Coronary artery (tissue), 2 donors: ENCODE data around the gene ZNF492.

Experiments
- DNase-seq: peaks from one replicate; pipeline ENCODE4 v3.0.0-alpha.2; 2017; ENCODE audit warnings: low spot score
- H3K27ac ChIP-seq, 2 donors: fragments of 200-600 bp; sonication (generic); one replicate each; pipeline ENCODE4 v1.5.1; 2016 to 2019
- H3K4me3 ChIP-seq: fragments of 200-600 bp; sonication (generic); 2 replicates; pipeline ENCODE4 v1.5.1; 2016; ENCODE audit warnings: mild to moderate bottlenecking, moderate library complexity
- CTCF ChIP-seq: fragments of 200-600 bp; sonication (generic); IDR thresholded peaks from one replicate; pipeline ENCODE4 v1.5.1; 2019; ENCODE audit warnings: antibody characterized with exemption

The ZNF492 gene

GRCh38 chr19:22603518-22604440, 30.3 kb upstream of the ZNF492 start:
- no peak for TF ChIP-seq CTCF
- no peak overlapping the region for H3K4me3 ChIP-seq
- DNase-seq: no peak
- H3K27ac ChIP-seq: no peak overlapping the region

GRCh38 chr19:22604571-22605274, 29.4 kb upstream of the ZNF492 start:
- H3K27ac ChIP-seq: no peak overlapping the region
- DNase-seq: peak; percentile 64
- TF ChIP-seq CTCF: no peak
- H3K4me3 ChIP-seq: no peak overlapping the region

- no peak for TF ChIP-seq CTCF
- H3K27ac ChIP-seq: no peak overlapping the region
- no peak overlapping the region for H3K4me3 ChIP-seq
- no peak for DNase-seq
These were observed 28.6 kb upstream of the ZNF492 start for GRCh38 chr19:22605275-22606211.

GRCh38 chr19:22606212-22606553, 27.9 kb upstream of the ZNF492 start:
- no peak overlapping the region for H3K4me3 ChIP-seq
- TF ChIP-seq CTCF: no peak
- DNase-seq: no peak
- H3K27ac ChIP-seq: no peak overlapping the region

DNA sequence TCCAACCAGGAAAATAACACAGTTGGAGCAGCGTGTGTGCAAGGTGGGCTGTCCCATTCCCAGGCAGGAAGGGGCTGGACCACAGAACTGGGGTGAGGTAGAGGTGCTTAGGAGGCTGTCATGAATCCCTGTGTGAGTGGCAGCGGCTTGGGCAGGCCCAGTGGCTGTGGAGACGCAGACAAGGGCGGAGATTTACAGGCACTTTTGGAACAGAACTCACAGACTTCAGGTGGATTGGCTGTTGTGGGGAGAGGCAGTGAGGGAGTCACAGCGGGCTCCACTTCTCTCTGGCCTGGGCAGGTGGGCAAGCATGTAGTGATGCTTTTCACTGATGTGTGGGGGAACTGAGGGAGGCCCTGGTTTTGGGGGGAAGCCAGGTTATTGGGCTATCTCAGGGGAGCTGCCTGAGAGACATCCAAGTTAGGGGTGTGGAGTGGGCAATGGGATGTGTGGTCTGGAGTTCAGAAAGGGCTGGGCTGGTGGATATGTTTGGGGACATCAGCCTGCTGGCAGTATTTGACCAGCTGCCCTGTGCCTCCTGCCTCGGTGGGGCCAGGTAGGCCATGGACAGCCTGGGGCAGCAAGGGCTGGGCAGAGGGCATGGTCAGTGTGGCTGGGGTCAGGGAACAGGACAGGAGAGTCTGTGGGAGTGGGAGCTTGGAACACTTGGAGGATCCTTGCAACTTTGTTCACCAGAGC, 27.0 kb upstream of the ZNF492 start:
- H3K4me3 ChIP-seq: no peak overlapping the region
- DNase-seq: peak; percentile 62
- H3K27ac ChIP-seq: no peak overlapping the region
- TF ChIP-seq CTCF: no peak

GRCh38 chr19:22607653-22608430, 26.3 kb upstream of the ZNF492 start:
- Histone ChIP-seq H3K27ac (no peak overlapping the region), H3K4me3 (no peak overlapping the region)
- DNase-seq: peak; percentile 57
- TF ChIP-seq CTCF: no peak
